DOHH2 (cell line): Measurements from ENCODE around the gene SAMD4B.

ENCODE experiments used
- EZH2phosphoT487 ChIP-seq: fragments of 200-600 bp; sonication (generic); IDR thresholded peaks from 2 replicates; pipeline ENCODE4 v1.6.1; 2017; ENCODE audit warnings: borderline replicate concordance, mild to moderate bottlenecking, antibody characterized with exemption, low read length, moderate library complexity, mixed read lengths
- TF ChIP-seq, protein P1 (sequence below): fragments of 200-600 bp; sonication (generic); IDR thresholded peaks from one replicate; pipeline ENCODE4 v1.5.1; 2014; ENCODE audit warnings: antibody characterized with exemption, mild to moderate bottlenecking, low read depth, low read length; ENCODE audit not compliant: poor library complexity, severe bottlenecking

DNA sequence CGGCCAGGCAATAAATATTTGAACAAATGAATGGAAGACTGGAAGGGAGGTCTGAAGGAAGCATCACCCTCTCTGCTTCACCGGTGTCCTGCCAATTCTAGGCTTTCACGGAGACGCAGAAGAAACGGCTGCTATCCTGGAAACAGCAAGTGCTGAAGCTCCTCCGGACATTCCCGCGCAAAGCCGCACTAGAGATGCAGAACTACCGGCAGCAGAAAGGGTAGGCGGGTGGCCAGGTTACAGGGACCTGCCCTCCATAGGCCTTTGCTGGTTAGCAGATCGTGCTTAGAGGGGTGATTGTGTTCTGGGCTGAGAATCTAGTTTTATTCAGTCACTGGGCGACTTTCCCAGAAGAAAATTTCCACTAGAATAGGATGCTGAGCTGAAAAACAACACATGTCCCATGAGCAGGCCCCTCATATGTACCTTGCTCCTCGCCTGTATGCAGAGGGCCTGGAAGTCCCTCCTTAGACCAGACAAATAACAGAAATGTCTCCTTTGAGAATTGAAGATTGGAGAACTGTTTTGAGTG is 37.7 kb downstream of the SAMD4B start:
- TF ChIP-seq, protein P1, sequence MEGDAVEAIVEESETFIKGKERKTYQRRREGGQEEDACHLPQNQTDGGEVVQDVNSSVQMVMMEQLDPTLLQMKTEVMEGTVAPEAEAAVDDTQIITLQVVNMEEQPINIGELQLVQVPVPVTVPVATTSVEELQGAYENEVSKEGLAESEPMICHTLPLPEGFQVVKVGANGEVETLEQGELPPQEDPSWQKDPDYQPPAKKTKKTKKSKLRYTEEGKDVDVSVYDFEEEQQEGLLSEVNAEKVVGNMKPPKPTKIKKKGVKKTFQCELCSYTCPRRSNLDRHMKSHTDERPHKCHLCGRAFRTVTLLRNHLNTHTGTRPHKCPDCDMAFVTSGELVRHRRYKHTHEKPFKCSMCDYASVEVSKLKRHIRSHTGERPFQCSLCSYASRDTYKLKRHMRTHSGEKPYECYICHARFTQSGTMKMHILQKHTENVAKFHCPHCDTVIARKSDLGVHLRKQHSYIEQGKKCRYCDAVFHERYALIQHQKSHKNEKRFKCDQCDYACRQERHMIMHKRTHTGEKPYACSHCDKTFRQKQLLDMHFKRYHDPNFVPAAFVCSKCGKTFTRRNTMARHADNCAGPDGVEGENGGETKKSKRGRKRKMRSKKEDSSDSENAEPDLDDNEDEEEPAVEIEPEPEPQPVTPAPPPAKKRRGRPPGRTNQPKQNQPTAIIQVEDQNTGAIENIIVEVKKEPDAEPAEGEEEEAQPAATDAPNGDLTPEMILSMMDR, result no peak
- no peak for TF ChIP-seq EZH2phosphoT487
